ENCODE measurements around the gene SCYGR6. TPM values are rescaled to one million over a fixed set of nuclear protein-coding genes. Genes with fewer than 3 reads are reported as not detected.

SCYGR6 gene
- total and polyA plus RNA-seq, 2 donors (not counting 1 experiment from before 2014, with no cell fraction given) = not detected

DNA sequence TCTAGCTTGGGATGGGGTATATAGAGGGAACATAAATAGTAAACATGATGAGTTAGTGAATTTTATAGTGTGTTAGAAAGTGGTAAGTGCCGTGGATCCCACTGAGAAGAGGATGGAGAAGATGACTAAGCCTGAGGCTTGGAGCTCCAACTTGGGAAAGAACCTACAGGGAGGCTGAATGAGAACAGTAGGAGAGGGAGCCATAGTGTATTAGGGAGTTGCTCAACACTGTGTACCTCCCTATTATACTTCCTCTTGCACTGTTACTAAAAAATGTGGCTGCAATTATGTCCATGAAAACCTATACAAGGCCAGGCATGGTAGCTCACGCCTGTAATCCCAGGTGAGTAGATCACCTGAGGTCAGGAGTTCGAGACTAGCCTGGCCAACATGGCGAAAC is 3.9 kb downstream of the SCYGR6 start:
- intact Hi-C loops (cut with micrococcal nuclease) = no loop called here
- Mint-ChIP-seq H3K4me1 (peaks cover 2% of the 10 kb centered on the region), H3K4me3 (no peak overlapping the region), H3K27me3 (peaks cover 28% of the 10 kb centered on the region), H3K9me3 (ENCODE audit: insufficient read depth) (no peaks in the 10 kb centered on the region), H3K27ac (no peak overlapping the region)
- TF ChIP-seq EZH2 (IDR thresholded peaks at IDR 0.05; ENCODE audit: borderline replicate concordance, insufficient read depth, low read depth, low read length, poor library complexity, severe bottlenecking) = no peak
- TF ChIP-seq, protein P1, sequence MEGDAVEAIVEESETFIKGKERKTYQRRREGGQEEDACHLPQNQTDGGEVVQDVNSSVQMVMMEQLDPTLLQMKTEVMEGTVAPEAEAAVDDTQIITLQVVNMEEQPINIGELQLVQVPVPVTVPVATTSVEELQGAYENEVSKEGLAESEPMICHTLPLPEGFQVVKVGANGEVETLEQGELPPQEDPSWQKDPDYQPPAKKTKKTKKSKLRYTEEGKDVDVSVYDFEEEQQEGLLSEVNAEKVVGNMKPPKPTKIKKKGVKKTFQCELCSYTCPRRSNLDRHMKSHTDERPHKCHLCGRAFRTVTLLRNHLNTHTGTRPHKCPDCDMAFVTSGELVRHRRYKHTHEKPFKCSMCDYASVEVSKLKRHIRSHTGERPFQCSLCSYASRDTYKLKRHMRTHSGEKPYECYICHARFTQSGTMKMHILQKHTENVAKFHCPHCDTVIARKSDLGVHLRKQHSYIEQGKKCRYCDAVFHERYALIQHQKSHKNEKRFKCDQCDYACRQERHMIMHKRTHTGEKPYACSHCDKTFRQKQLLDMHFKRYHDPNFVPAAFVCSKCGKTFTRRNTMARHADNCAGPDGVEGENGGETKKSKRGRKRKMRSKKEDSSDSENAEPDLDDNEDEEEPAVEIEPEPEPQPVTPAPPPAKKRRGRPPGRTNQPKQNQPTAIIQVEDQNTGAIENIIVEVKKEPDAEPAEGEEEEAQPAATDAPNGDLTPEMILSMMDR (IDR thresholded peaks at IDR 0.05) = no peak
- H3K36me3 ChIP-seq (replicated peaks in 1 of 2; ENCODE audit: control extremely low read depth in 1 of 2, control insufficient read depth in 1 of 2, extremely low read depth in 1 of 2, insufficient read depth in 2 of 2, low read length in 1 of 2) = no peaks in the 10 kb centered on the region
- H3K79me2 ChIP-seq (ENCODE audit: control insufficient read depth, insufficient read depth, low read length) = no peaks in the 10 kb centered on the region
- DNase-seq = no peak
- no peak overlapping the region for H3K4me3 ChIP-seq (ENCODE audit: control extremely low read depth in 1 of 5, extremely low read depth in 1 of 5, insufficient read depth in 1 of 5, low read depth in 2 of 5, low read length in 4 of 5)
- POLR2A ChIA-PET = no interaction called here
- no peak overlapping the region for H2AFZ ChIP-seq (ENCODE audit: insufficient read depth, low read depth, low read length, poor library complexity, severe bottlenecking)
- no peak for ATAC-seq (ENCODE audit: low read depth)
- H3K4me2 ChIP-seq (replicated peaks; ENCODE audit: low read depth, low read length, poor library complexity, severe bottlenecking) = no peak overlapping the region
- peaks cover 0 to 11% (median 7%) of the 10 kb centered on the region in 4 experiments for H3K27me3 ChIP-seq (replicated peaks in 1 of 4; ENCODE audit: control extremely low read depth in 1 of 4, control insufficient read depth in 3 of 4, insufficient read depth in 4 of 4, low read length in 3 of 4)
- CTCF ChIA-PET = no interaction called here
- no peak overlapping the region for H3K9ac ChIP-seq (ENCODE audit: low read length)
- peaks cover 5% of the 10 kb centered on the region in 2 donors for H3K4me1 ChIP-seq (ENCODE audit: control insufficient read depth in 2 of 2, insufficient read depth in 2 of 2, low read length in 2 of 2)
- peaks cover 0 to 6% (median 0%) of the 10 kb centered on the region in 3 donors for H3K9me3 ChIP-seq (ENCODE audit: control extremely low read depth in 1 of 3, control insufficient read depth in 2 of 3, insufficient read depth in 1 of 3, low read length in 2 of 3)
- H4K20me1 ChIP-seq (ENCODE audit: control insufficient read depth, insufficient read depth, low read length, poor library complexity, severe bottlenecking) = no peaks in the 10 kb centered on the region
- H3K27ac ChIP-seq (ENCODE audit: low read length in 2 of 2) = no peak overlapping the region
- 93% methylated on average over 4 of the region's 4 CpGs for WGBS (ENCODE audit: insufficient coverage)

DNA sequence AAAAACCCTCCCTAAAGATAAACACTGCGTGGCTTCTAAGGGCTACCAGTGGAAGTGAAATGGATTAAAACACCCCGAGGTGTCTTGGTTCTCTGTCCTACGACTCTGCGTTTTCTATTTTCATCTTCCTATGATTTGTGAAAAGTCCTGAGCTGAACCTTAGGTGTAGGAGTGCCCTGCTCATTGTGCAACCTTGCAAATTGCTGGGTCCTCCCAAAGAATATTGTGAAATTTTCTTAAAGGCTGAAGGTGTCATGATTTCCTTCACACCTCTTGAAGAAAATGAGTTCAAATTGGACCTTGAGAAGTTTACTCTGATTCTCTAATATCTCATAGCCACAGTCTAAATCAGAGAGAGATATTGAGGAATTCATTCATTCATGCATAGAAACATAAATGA is 4.9 kb downstream of the SCYGR6 start:
- Mint-ChIP-seq H3K4me1 (peaks cover 2% of the 10 kb centered on the region), H3K27me3 (peaks cover 28% of the 10 kb centered on the region), H3K4me3 (no peak overlapping the region), H3K9me3 (ENCODE audit: insufficient read depth) (no peaks in the 10 kb centered on the region), H3K27ac (no peak overlapping the region)
- H3K4me1 ChIP-seq (ENCODE audit: control insufficient read depth in 2 of 2, insufficient read depth in 2 of 2, low read length in 2 of 2) = peaks cover 5% of the 10 kb centered on the region in 2 donors
- CTCF ChIA-PET = no interaction called here
- TF ChIP-seq, protein P1 (IDR thresholded peaks at IDR 0.05) = no peak
- no peak for TF ChIP-seq EZH2 (IDR thresholded peaks at IDR 0.05; ENCODE audit: borderline replicate concordance, insufficient read depth, low read depth, low read length, poor library complexity, severe bottlenecking)
- intact Hi-C loops (cut with micrococcal nuclease) = no loop called here
- peaks cover 0 to 11% (median 7%) of the 10 kb centered on the region in 4 experiments for H3K27me3 ChIP-seq (replicated peaks in 1 of 4; ENCODE audit: control extremely low read depth in 1 of 4, control insufficient read depth in 3 of 4, insufficient read depth in 4 of 4, low read length in 3 of 4)
- no CpG with 5 or more reads among the region's 4 CpGs for WGBS (ENCODE audit: insufficient coverage)
- no peaks in the 10 kb centered on the region for H3K36me3 ChIP-seq (replicated peaks in 1 of 2; ENCODE audit: control extremely low read depth in 1 of 2, control insufficient read depth in 1 of 2, extremely low read depth in 1 of 2, insufficient read depth in 2 of 2, low read length in 1 of 2)
- H3K79me2 ChIP-seq (ENCODE audit: control insufficient read depth, insufficient read depth, low read length) = no peaks in the 10 kb centered on the region
- DNase-seq (no peak), ATAC-seq (ENCODE audit: low read depth) (no peak)
- H2AFZ ChIP-seq (ENCODE audit: insufficient read depth, low read depth, low read length, poor library complexity, severe bottlenecking) = no peak overlapping the region
- no peak overlapping the region for H3K4me2 ChIP-seq (replicated peaks; ENCODE audit: low read depth, low read length, poor library complexity, severe bottlenecking)
- H3K9me3 ChIP-seq (ENCODE audit: control extremely low read depth in 1 of 3, control insufficient read depth in 2 of 3, insufficient read depth in 1 of 3, low read length in 2 of 3) = peaks cover 0 to 6% (median 0%) of the 10 kb centered on the region in 3 donors
- no peak overlapping the region for H3K9ac ChIP-seq (ENCODE audit: low read length)
- POLR2A ChIA-PET = no interaction called here
- no peak overlapping the region for H3K4me3 ChIP-seq (ENCODE audit: control extremely low read depth in 1 of 5, extremely low read depth in 1 of 5, insufficient read depth in 1 of 5, low read depth in 2 of 5, low read length in 4 of 5)
- H4K20me1 ChIP-seq (ENCODE audit: control insufficient read depth, insufficient read depth, low read length, poor library complexity, severe bottlenecking) = no peaks in the 10 kb centered on the region
- no peak overlapping the region for H3K27ac ChIP-seq (ENCODE audit: low read length in 2 of 2)
